Fibroblast of lung (primary cell): ENCODE measurements around the gene ATP8A1.

ENCODE experiments used
- CTCF ChIP-seq, 2 donors: IDR thresholded peaks in 1 of 2; conservative IDR thresholded peaks in 1 of 2; 1 replicate in 1 of 2; 2 replicates in 1 of 2; pipeline ENCODE4 v1.5.1; 2011 to 2012; ENCODE audit warnings: low read length in 2 of 2, control low read depth in 1 of 2, inconsistent platforms in 1 of 2, low read depth in 1 of 2, mild to moderate bottlenecking in 1 of 2
- EZH2 ChIP-seq: IDR thresholded peaks from 2 replicates; pipeline ENCODE4 v1.5.1; 2012; ENCODE audit warnings: low read length, control low read depth, mild to moderate bottlenecking; ENCODE audit errors: missing control alignments

- TF ChIP-seq CTCF (conservative IDR thresholded peaks at IDR 0.05 in 1 of 2, IDR thresholded peaks at IDR 0.05 in 1 of 2; ENCODE audit: low read depth in 1 of 2, low read length in 2 of 2) (no peak), EZH2 (no peak)
Observed at GRCh38 chr4:42473071-42473684, 183.7 kb downstream of the ATP8A1 start.
